ENCODE measurements around the gene HEXIM2.

The HEXIM2 gene

DNA sequence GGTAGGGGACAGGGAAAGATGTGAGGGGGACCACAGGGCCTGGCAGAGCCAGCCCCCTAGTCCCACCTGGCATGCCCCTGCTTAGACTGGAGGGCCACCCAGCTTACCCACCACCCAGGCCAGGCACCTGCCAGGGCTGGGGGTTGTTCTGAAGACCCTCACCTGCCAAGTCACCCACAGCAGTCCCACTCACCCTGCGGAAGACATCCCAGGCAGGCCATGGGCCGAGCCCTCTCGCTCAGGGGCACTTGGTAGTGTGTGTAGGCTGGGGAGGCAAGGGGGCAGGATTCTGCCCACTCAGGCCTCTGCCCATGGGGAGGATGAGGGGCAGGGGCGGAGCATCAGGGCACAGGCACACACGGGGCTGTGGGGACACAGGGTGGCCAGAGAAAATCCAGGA is 33.3 kb upstream of the HEXIM2 start:
- no peak for DNase-seq

DNA sequence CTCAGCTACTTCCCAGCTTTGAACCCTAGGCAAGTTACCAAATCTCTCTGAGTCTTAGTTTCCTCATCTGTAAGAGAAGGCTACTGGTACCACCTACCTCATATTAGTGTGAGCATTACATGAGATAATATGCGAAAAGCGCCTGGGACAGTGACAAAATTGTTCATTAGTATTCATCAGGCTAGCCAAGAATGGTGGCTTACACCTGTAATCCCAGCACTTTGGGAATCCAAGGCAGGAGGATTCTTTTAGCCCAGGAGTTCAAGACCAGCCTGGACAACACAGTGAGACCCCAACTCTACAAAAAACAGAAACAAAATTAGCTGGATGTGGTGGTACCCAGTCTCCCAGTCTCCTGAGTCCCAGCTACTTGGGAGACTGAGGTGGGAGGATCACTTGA is 32.7 kb upstream of the HEXIM2 start:
- no peak for DNase-seq

DNA sequence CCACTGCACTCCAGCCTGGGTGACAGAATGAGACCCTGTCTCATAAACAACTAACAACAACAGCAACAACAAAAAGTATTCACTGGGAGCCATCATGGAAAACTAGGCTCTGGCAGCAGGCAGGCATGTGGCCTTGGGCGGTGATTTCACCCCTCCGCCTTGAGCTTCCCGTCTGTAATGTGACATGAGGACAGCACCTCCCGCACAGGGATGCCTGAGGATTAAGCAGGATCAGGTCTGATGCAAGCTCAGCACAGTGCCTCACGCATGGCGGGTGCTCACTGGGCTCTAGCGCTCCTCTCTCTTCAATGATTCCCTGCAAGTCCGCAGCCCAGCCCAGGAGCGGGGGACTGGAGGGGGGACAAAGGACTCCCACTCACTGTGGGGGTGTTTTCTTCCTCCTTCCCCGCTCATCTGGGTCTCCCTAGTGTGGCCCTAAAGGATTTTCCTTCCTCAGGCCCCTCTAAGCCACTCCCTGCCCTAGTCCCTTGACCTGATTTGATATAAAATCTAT is 32.2 kb upstream of the HEXIM2 start:
- no peak for DNase-seq

DNA sequence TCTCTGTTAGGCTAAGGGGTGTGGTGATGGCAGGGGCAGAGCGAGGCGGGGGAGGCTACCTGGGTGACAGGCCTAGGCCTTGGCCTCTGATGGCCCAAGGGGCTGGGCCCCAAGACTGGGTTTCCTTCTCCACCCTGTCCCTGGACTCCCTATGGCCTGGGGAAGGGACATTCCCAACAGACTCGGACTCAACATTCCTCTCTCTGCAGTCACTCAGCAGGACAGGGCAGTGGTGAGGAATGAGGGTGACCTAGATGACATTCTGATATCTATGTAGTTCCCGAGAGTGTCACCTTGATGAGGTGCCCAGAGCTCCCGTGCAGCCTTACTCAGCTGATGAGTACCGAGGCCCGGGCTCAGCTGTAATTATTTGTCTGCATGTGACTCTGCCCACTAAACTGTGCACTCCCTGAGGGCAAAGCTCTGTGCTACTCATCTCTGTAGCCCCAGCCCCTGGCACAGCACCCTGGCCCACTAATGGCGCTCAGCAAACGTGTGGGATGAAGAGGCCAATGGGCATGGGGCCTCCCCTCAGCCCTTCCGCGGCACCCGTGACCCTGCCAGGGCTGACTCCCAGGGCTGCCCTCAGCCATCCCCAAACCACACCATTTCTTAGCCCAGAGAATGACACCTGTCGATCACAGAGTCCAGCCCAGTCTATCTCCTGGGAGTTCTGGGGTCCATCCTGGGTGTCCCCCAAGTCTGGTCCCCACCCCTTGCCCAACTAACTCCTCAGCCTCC is 31.6 kb upstream of the HEXIM2 start:
- DNase-seq = no peak

DNA sequence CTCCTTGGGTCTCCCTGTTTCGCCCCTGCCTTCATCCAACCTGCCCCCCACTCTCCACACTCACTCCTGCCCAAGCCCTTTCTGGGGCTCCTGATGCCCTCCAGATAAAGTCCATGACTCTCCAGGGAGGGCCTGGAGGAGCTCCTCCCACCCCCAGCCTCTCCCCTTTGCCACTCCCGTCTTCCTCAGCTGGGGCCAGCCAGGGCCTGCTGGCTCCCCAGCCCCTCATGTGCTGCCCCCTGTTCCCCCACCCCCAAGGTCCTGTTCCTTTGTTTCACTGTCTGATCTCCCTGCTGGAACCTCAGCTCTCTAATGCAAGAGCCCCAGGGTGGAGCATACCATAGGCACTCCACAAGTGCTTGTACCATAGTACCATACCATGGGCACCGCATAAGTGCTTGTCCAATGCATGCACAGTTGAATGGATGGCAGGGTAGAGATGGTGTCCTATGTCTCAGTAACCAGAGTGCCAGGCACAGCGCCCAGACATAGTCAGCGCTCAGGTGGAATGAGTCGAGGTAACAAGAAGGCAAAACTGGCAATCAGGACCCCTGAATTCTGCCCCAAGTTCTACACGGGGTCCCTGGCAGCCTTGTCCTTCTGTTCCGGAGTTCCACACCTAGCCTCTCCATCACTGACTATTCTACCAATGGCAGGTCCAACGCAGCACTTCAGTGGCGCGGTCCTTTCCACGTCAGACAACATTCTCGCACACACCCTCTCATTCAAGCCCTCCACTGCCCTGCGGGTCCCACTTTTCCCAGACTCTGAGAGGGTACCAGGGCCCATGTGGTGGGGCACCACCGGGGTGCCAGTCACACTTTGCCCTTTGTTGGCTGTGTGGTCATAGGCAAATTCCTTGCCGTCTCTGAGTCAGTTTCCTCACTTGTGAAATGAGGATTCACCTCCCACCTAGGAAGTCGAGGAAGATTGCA is 30.7 kb upstream of the HEXIM2 start:
- DNase-seq = no peak

DNA sequence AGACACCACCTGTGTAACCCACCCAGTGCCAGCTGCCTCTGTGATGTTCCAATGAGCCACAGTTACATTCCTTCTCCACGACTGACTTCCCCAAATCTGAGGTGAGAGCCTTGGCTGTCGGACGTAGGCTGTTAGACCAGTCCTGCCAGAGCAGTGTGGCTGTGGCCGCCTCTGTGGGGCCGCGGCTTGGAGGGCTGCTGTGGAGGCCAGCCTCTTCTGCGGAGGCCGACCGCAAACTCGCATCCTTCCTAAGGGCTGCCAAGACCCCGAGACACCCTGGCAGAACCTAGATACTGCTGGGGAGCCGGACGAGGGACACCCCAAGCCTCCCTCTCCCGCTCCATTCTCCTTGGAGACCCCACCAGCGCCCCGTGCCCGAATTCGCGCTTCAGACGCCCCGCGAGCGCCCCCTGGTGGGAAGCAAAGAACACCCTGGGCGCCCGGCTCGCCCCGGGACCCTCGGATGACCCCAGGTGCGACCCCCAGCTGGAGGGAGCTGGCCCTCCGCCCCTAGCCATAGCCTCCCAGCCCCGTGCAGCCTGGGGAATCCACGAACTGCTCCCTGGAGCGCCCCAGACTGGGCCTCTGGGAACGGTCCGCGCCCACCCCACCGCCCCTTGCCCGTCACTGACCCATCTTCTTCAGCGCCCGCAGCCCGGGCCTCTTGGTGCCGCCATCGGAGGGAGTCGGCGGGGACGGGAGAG is 29.9 kb upstream of the HEXIM2 start:
- DNase-seq = peak in 2 of 3 experiments; percentile 5 to 55

DNA sequence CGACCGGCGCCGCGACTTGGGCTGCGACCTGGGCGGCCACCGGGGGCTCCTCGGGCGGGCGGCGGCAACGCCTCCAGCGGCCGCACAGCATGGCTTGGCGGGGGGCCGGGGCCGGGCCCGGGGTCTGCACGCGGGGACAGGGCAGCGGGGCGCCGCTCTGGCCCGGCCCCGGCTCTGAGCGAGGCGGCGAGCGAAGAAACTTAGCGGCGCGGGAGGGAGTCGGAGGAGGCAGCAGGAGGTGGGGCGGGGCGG is 29.4 kb upstream of the HEXIM2 start, which contains the start of gene PLCD3:
Gene PLCD3, minus strand, starts transcription at position 196 of the 252 bp plus-strand sequence. Its CDS starts 105 bp downstream, at position 91.
- DNase-seq = no peak

DNA sequence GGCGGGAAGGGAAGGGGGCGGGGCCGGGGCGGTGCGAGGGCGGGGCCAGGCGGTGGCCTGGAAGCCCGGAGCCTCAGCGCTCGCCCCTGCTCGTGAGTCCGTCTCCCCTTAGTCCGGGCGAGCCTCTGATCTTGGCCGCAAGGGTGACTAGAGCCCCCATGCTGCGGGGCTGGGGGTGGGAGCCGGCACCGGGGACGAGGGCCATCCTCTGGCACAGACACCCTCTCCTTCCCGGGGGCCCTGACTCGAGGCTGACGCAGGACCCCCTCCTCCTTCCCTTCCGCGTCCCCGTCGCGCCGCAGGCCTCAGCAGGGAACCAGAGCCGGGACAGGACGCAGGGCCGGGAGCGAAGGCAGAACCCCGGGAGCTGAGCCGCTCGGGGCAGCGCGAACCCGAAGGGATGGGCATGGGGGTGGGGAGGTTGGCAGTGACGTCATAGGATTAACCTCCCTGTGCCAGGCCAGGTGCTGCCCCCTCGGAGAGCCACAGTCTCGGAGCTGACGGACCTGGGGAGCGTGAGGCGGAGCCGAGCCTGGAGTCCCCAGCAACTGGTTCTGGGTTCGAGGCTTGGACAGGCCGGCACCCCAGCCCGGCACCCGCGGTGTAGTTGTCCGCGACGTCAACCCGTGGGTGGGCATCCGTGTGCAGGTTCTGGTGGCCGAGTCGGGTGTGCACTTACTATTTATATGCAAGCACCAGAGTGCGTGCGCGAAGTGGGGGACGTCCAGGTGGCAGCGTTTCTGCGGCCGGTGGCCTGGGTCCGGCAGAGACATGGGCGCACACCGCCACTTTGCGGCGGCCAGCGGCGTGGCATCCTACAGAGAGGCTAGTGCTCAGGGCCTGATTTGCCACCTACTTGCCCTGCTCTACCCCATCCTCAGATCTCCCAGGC is 28.9 kb upstream of the HEXIM2 start:
- peak; percentile 69 to 88 (median 78) for DNase-seq

DNA sequence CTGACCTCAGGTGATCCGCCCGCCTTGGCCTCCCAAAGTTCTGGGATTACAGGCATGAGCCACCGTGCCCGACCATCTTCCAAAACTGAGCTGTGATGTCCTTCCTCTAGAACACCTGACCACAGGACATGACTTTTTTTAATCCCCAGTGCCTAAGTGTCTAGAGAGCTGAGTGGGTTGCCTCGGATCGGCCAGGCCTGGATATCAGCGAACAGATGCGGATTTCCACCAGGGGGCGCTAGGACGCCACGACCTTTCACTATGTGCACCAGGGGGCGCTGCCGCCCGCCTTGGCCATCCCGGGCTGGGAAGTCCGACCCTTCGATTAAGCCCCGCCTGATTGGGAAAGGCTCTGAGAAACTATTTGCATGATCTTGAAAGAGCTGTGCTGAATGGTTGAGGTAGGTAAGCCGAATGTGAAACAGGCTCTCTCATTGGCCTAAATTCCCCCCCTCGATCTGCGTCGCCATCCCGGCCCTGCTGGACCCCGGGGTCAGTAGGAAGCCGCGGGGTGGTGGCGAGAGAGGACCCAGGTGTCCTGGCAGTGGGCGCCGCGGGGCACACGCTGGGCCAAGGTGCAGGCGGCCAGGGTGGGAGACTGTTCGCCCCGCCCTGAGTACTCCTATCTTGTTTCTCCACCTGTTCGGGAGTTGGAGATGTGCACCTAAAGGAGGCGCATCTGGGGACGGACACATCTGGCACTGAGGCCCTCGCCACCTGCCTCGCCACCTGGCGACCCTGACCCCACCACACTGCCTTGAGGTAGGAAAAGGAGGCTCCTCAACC is 26.3 kb upstream of the HEXIM2 start, which contains the start of gene ACBD4:
Gene ACBD4, plus strand, starts transcription at position 496 of the 786 bp plus-strand sequence. CDS start 458 bp downstream, outside the sequence.
- DNase-seq = peak; percentile 90 to 97 (median 97)

DNA sequence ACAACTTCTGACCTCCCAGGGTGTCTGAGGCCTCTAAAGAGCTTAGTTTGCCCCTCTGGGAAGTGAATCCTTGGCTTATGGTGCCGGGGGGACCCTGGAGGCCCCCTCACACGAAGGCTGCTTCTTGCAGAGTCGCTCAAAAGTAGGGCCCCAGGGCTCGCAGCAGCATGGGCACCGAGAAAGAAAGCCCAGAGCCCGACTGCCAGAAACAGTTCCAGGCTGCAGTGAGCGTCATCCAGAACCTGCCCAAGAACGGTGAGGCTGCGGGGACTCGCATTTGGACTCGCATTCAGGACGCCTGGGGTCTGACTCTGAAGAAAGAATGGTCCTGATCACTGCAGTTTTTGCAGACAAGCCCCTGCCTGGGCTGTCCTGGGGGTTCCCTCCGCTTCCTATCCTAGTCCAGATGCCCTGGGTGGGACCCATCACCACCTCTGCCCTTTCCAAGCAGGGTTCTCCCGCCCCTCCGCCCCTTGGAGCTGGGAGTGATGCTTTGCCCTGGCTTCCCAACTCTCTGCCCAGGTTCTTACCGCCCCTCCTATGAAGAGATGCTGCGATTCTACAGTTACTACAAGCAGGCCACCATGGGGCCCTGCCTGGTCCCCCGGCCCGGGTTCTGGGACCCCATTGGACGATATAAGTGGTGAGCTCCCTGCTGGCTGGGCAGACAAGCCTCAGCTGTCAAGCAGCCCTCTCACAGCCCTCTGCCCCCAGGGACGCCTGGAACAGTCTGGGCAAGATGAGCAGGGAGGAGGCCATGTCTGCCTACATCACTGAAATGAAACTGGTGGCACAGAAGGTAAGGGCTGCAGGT is 25.5 kb upstream of the HEXIM2 start:
- DNase-seq = peak in 1 of 3 experiments; percentile 16

DNA sequence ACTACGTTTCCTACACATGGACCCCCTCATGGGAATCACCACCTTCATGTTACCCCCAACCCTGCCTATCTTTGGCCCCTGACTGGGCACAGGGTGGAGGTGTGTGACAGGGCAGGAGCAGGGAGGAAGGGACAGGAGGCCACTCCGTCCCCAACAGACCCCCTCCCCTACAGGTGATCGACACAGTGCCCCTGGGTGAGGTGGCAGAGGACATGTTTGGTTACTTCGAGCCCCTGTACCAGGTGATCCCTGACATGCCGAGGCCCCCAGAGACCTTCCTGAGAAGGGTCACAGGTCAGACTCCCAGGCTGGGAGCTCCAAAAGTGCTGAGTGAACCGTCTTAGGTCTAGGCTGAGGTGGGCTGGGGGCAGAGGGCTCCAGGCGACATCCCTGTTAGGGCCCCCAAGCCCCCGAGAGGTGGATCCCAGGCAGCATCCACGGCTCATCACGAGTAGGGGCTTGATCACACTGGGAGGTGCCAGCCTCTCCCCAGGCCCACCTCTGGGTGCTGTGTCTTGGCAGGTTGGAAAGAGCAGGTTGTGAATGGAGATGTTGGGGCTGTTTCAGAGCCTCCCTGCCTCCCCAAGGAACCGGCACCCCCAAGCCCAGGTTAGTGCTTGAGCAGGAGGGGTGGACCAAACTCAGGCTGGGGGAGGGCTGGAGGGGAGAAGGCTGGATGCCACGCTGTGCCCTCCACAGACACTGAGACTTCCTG is 24.7 kb upstream of the HEXIM2 start:
- DNase-seq = no peak

DNA sequence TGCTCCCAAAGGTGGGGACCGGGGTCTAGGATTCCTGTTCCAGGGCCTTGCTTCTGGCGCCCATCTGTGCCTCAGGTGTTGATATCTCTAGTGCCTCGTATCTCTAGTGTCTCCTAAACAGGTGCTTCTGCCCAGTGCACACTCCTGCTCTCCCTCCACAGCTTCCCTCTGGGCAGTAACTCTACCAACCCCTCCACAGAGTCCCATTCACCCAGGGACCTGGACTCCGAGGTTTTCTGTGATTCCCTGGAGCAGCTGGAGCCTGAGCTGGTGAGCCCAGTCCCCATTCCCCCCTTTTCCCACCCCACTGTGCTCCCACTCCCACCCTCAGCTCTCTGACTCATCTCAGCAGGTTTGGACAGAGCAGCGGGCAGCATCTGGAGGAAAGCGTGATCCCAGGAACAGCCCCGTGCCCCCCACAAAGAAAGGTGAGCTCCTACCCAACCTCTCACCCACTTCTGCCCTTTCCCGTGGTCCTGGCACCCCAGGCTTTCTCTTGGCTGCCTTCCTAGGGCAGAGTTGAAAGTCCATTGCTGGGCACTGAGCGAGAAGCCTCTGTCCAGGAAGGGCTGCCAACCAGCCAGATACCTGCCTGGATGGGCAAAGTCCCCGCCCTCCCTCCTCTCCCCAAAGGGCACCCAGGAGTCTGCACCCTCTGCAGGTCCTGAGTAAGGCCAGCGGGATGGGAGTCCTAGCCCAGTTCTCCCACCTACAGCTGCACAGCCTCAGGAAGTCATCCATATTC is 23.9 kb upstream of the HEXIM2 start:
- no peak for DNase-seq

DNA sequence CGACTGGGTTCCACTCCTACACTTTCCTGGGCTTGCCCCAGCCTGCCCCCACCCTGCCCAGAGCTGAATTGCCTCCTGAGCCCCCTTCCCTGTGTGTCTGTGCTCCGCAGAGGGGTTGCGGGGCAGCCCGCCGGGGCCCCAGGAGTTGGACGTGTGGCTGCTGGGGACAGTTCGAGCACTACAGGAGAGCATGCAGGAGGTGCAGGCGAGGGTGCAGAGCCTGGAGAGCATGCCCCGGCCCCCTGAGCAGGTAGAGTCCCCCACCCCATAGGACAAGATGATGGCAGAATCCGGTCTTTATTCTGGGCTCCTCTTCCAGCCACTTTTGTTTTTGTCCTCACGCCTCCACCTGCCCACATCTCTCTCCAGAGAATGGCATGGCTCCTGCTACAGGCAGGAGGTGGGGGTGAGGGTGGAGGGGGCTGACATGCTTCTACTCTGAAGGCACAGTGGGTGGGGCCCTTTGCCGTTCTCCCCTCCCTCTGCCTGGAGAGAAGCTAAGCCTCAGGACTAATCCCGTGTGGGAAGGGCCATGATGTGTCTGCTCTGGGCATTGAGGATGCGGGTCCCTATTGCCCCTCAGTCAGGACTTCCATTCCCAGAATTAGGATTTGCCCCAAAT is 22.7 kb upstream of the HEXIM2 start:
- DNase-seq = no peak

DNA sequence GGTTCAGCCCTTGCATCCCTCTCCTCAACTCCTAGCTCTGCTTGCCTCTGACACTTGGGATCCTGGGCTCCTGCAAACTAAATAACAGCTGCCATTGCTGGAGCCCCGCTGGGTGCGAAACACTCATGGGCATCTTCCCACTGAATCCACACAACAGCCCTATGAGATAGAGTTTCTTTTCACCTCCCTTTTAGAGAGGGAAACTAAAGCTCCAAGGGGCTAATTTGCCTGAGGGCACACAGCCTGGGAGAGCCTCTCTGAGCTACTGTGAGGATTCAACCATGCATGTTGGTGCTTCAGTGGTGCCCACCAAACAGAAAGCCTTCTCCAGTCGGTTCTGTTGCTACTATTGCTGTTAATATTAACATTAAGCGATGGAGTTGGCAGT is 22.1 kb upstream of the HEXIM2 start:
- no peak for DNase-seq

DNA sequence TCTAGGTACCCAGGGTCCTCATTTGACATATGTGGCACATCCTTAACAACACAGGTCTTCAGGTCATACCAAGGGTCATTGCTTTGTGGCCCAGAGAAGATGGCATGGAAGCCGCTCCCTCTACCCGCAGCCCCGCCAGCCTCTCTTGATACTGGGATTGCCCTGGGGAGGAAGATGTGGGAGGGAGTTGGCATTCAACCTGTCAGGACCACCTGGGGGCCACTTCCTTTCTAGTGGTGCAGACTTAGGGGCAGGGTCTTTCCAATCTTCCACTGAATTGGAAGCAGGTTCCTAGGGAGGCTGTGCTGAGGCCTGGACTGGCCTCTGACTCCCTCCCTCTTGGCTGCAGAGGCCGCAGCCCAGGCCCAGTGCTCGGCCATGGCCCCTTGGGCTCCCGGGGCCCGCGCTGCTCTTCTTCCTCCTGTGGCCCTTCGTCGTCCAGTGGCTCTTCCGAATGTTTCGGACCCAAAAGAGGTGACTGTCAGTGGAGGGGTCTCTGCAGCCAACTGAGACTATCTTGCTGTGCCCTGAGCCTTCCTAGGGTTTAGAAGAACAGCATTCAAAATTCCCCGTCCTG is 18.5 kb upstream of the HEXIM2 start:
- DNase-seq = no peak

DNA sequence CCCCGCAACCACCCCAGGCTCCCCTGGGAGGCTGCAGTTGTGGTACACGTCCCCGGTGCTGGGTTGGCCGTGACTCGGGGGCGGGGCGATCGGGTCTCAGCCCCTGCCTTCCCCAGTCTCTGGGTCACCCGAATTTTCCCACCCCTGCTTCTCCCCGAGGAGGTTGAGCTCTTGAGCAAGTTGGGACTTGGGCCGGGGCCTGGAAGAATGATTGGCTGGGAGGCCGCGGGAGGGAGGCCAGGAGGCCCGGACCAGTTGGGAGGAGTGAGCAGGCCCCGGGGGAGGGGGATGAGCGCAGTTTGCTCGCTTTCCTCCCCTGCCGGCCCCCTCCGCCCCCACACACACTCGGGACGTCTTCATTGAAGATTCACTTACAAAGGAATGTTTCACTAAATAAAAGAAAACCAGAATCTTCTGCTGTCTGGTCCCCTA is 17.9 kb upstream of the HEXIM2 start:
- DNase-seq = no peak

DNA sequence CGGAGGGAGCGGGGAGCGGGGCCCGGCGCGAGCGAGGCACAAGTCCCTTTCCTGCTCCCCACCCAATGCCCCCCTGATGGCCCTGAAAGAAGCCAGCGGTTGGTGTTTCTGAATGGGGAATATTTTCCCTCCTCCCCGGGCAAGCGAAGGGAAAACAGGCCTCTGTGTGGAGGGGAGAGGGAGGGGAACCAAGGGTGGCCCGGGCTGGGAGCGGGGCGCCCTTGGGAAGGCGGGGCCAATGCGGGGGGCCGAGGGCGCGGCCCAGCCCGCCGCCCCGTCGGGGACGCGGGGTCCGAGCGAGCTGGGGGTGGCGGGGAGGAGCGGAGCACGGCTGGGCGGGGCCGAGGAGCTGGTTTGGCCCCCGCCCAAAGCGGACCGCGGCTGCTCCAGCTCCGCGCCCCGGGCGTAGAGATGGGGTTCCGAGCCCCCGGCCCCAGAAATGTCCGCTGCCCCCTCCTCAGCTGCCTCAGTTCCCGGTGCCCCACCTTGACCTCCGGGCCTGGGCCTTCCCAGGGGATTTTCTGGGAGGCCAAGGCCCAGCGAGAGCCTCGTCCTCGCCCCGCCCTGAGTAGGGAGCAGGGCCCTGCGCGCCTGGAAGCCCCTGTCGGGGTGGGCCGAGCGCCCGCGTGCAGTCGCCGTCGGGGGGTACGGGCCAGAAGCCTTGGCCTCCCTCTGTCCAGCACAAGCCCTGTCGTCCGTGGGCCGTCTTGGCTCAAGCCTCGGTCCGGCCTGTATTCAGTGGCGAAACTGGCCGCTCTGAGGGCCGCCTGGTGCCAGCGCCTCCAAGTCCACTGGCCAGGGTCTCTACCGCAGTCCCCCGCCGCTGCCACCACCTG is 17.3 kb upstream of the HEXIM2 start:
- DNase-seq = no peak

All from NCI-H1417 (cell line).